ENCODE results near the gene CATSPERE.
"Not testable (repeated sequence)": the region's sequence is repeated elsewhere in the genome, so short reads cannot be mapped to it uniquely, and the experiment has no call there.

Gene CATSPERE

GRCh38 chr1:244494653-244495052 lies 33.6 kb downstream of the CATSPERE start:
- no peak overlapping the region for H3K4me3 ChIP-seq (replicated peaks; ENCODE audit: low read depth, low read length)
- DNase-seq (ENCODE audit: extremely low read depth, low read depth), result no peak
- TF ChIP-seq CTCF (IDR thresholded peaks at IDR 0.05; ENCODE audit: low read depth, low read length, missing control alignments), result no peak

GRCh38 chr1:244496186-244496585 lies 35.1 kb downstream of the CATSPERE start:
- no peak overlapping the region for H3K4me3 ChIP-seq (replicated peaks; ENCODE audit: low read depth, low read length)
- no peak for TF ChIP-seq CTCF (IDR thresholded peaks at IDR 0.05; ENCODE audit: low read depth, low read length, missing control alignments)
- no peak for DNase-seq (ENCODE audit: extremely low read depth, low read depth)

- no peak for DNase-seq (ENCODE audit: extremely low read depth, low read depth)
- H3K4me3 ChIP-seq (replicated peaks; ENCODE audit: low read depth, low read length), result no peak overlapping the region
- TF ChIP-seq CTCF (IDR thresholded peaks at IDR 0.05; ENCODE audit: low read depth, low read length, missing control alignments), result no peak
Observed at GRCh38 chr1:244497805-244498204, 36.7 kb downstream of the CATSPERE start.

DNA sequence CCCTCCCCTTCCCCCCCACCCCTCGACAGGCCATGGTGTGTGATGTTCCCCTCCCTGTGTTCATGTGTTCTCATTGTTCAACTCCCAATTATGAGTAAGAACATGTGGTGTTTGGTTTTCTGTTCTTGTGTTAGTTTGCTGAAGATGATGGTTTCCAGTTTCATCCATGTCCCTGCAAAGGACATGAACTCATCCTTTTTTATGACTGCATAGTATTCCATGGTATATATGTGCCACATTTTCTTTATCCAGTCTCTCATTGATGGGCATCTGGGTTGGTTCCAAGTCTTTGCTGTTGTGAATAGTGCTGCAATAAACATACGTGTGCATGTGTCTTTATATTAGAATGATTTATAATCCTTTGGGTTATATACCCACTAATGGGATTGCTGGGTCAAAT lies 38.4 kb downstream of the CATSPERE start:
- not testable (repeated sequence) for H3K4me3 ChIP-seq (replicated peaks; ENCODE audit: low read depth, low read length); DNase-seq (ENCODE audit: extremely low read depth, low read depth)

GRCh38 chr1:244500515-244500914 lies 39.4 kb downstream of the CATSPERE start:
- not testable (repeated sequence) for DNase-seq (ENCODE audit: extremely low read depth, low read depth); H3K4me3 ChIP-seq (replicated peaks; ENCODE audit: low read depth, low read length)

GRCh38 chr1:244502630-244503029 lies 41.6 kb downstream of the CATSPERE start:
- TF ChIP-seq CTCF (IDR thresholded peaks at IDR 0.05; ENCODE audit: low read depth, low read length, missing control alignments), result no peak
- no peak for DNase-seq (ENCODE audit: extremely low read depth, low read depth)
- no peak overlapping the region for H3K4me3 ChIP-seq (replicated peaks; ENCODE audit: low read depth, low read length)

DNA sequence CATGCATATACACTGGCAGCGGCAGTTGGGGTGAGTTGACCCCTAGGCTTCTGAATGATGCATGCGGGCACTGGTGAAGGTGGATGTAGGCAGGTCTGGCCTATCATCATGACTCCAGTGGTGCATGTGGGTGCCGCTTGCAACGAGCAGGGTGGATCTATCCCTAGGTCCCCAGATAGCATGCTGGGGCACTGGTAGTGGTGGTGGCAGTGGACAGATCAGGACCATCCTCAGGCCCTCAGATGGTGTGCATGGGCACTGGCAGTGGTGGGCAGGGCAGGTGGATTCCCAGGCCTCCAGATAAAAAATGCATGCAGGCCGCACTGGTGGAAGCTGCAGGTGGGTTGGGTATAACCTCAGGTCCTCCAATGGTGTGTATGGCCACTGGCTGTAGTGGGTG lies 52.4 kb downstream of the CATSPERE start:
- no peak overlapping the region for H3K4me3 ChIP-seq (replicated peaks; ENCODE audit: low read depth, low read length)
- no peak for DNase-seq (ENCODE audit: extremely low read depth, low read depth)
- TF ChIP-seq CTCF (IDR thresholded peaks at IDR 0.05; ENCODE audit: low read depth, low read length, missing control alignments), result no peak

DNA sequence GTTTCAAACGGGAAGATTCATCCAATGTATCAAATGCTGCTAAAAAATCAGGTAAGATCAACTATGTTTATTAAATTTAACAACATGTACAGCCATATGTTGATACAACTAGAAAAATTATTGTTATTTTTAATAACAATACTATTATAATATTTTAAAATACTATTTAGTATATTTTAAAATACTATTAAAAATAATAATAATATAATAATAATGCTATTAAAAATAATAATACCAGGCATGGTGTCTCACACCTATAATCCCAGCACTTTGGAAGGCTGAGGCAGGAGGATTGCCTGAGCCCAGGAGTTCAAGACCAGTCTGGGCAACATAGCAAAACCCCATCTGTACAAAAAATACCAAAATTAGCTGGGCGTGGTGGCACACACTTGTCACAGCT lies 54.6 kb downstream of the CATSPERE start:
- no peak for TF ChIP-seq CTCF (IDR thresholded peaks at IDR 0.05; ENCODE audit: low read depth, low read length, missing control alignments)

More for the DNA sequence above, 54.6 kb downstream of the CATSPERE start:
- H3K4me3 ChIP-seq (replicated peaks; ENCODE audit: low read depth, low read length), result no peak overlapping the region
- no peak for DNase-seq (ENCODE audit: extremely low read depth, low read depth)
